Activated B cell treated with CpG ODN at 0.5 μM for 24 hours (primary cell): ENCODE data around the gene MAML2. TPM values are rescaled to one million over a fixed set of nuclear protein-coding genes. Genes with fewer than 3 reads are reported as not detected.
A peak's percentile ranks its signal among the peaks of the same experiment; 100 is the strongest.

Source experiments
- ATAC-seq: fragments of 200-7000 bp; cut with Tn5 transposase; one replicate; pipeline ENCODE4 v1.10.0; 2021; ENCODE audit warnings: low read depth, mild to moderate bottlenecking, moderate library complexity
- CTCF ChIA-PET: fragments of 350-600 bp; sonication (Branson Sonifier 250); formaldehyde crosslinking; loops from one replicate; lab custom pipeline; 2021; ENCODE audit warnings: antibody characterized with exemption; lab: Charles Lee
- POLR2A ChIA-PET: fragments of 350-600 bp; sonication (Branson Sonifier 250); formaldehyde crosslinking; loops from one replicate; lab custom pipeline; 2021; ENCODE audit warnings: antibody characterized with exemption; lab: Charles Lee
- DNase-seq: peaks from one replicate; pipeline ENCODE4 v3.0.0; 2022
- H3K27ac Mint-ChIP-seq: one replicate; pipeline ENCODE4 v1.8.0; 2020; ENCODE audit warnings: mixed read lengths
- H3K27me3 Mint-ChIP-seq: one replicate; pipeline ENCODE4 v1.8.0; 2021; ENCODE audit warnings: mixed read lengths
- H3K36me3 Mint-ChIP-seq: one replicate; pipeline ENCODE4 v1.8.0; 2021; ENCODE audit warnings: low read depth, mixed read lengths
- H3K4me1 Mint-ChIP-seq: one replicate; pipeline ENCODE4 v1.8.0; 2021; ENCODE audit warnings: mixed read lengths
- H3K4me3 Mint-ChIP-seq: one replicate; pipeline ENCODE4 v1.8.0; 2020; ENCODE audit warnings: mild to moderate bottlenecking, mixed read lengths
- H3K9me3 Mint-ChIP-seq: one replicate; pipeline ENCODE4 v1.8.0; 2020; ENCODE audit warnings: mixed read lengths
- CTCF ChIP-seq: fragments of 200-600 bp; IDR thresholded peaks from one replicate; pipeline ENCODE4 v1.8.0; 2022; ENCODE audit warnings: antibody characterized with exemption, mild to moderate bottlenecking
- intact Hi-C: fragments of 100-400 bp; cut with micrococcal nuclease; formaldehyde crosslinking; loops from one replicate; pipeline ENCODE4 v1.15.1; 2024
- total RNA-seq: library from RNA; stranded (reverse); gene quantifications from 2 replicates; pipeline ENCODE4 v1.2.3, GENCODE V29; 2022

Gene MAML2
- total RNA-seq, 1 donor from 2014 or later, result 24.8 TPM

- POLR2A ChIA-PET, result interaction anchor here (1.1 to 6.5 kb wide), 5 partner anchors 73 to 126 kb away, joined by 3 to 65 read pairs (median 5); no protein-coding TSS in a partner anchor
Measured at GRCh38 chr11:96340555-96340885, 2.5 kb downstream of the MAML2 start.

GRCh38 chr11:96339706-96340554, 3.1 kb downstream of the MAML2 start:
- H3K27ac Mint-ChIP-seq, result peak overlapping the region; percentile 95
- no peak for TF ChIP-seq CTCF
- peak overlapping the region; percentile 98 for H3K4me3 Mint-ChIP-seq
- no peaks in the 10 kb centered on the region for H3K27me3 Mint-ChIP-seq
- H3K9me3 Mint-ChIP-seq, result no peaks in the 10 kb centered on the region
- ChIA-PET POLR2A (interaction anchor here (0.5 to 6.5 kb wide), 12 partner anchors 46 to 550 kb away, joined by 3 to 65 read pairs (median 4); partner anchors contain the start of genes CEP57 and FAM76B), CTCF (interaction anchor here (1.0 to 6.9 kb wide), 11 partner anchors 13 to 503 kb away, joined by 3 to 116 read pairs (median 4); no protein-coding TSS in a partner anchor)
- intact Hi-C loops, result loop anchor here (1.0 to 2.0 kb wide), 5 partner anchors 15 to 125 kb away; no protein-coding TSS in a partner anchor
- H3K36me3 Mint-ChIP-seq, result peaks cover 17% of the 10 kb centered on the region
- peaks cover 78% of the 10 kb centered on the region for H3K4me1 Mint-ChIP-seq
- ATAC-seq (no peak), DNase-seq (no peak)

More at GRCh38 chr11:96340555-96340885, 2.5 kb downstream of the MAML2 start:
- peaks cover 72% of the 10 kb centered on the region for H3K4me1 Mint-ChIP-seq
- DNase-seq, result no peak
- peak overlapping the region; percentile 98 for H3K4me3 Mint-ChIP-seq
- no peak for ATAC-seq
- intact Hi-C loops, result no loop called here
- peak overlapping the region; percentile 95 for H3K27ac Mint-ChIP-seq
- H3K36me3 Mint-ChIP-seq, result peaks cover 15% of the 10 kb centered on the region
- CTCF ChIA-PET, result interaction anchor here (1.0 to 6.9 kb wide), 6 partner anchors 53 to 504 kb away, joined by 3 to 116 read pairs (median 24); no protein-coding TSS in a partner anchor
- H3K9me3 Mint-ChIP-seq, result no peaks in the 10 kb centered on the region
- no peaks in the 10 kb centered on the region for H3K27me3 Mint-ChIP-seq
- no peak for TF ChIP-seq CTCF

- Mint-ChIP-seq H3K4me3 (peak overlapping the region; percentile 83), H3K27ac (peak overlapping the region; percentile 95), H3K9me3 (no peaks in the 10 kb centered on the region), H3K4me1 (peaks cover 83% of the 10 kb centered on the region), H3K36me3 (peaks cover 24% of the 10 kb centered on the region), H3K27me3 (no peaks in the 10 kb centered on the region)
- ATAC-seq, result peak; percentile 47
- peak; percentile 43 for DNase-seq
- TF ChIP-seq CTCF, result no peak
- ChIA-PET CTCF (interaction anchor here (1.0 to 6.9 kb wide), 8 partner anchors 13 to 490 kb away, joined by 3 to 116 read pairs (median 4); no protein-coding TSS in a partner anchor), POLR2A (interaction anchor here (0.5 to 6.5 kb wide), 11 partner anchors 45 to 549 kb away, joined by 3 to 65 read pairs (median 4); partner anchors contain the start of genes CCDC82, CEP57, FAM76B and JRKL)
- intact Hi-C loops, result loop anchor here (1.0 to 2.0 kb wide), 5 partner anchors 14 to 124 kb away; no protein-coding TSS in a partner anchor
Measured at GRCh38 chr11:96338910-96339705, 3.9 kb downstream of the MAML2 start.

DNA sequence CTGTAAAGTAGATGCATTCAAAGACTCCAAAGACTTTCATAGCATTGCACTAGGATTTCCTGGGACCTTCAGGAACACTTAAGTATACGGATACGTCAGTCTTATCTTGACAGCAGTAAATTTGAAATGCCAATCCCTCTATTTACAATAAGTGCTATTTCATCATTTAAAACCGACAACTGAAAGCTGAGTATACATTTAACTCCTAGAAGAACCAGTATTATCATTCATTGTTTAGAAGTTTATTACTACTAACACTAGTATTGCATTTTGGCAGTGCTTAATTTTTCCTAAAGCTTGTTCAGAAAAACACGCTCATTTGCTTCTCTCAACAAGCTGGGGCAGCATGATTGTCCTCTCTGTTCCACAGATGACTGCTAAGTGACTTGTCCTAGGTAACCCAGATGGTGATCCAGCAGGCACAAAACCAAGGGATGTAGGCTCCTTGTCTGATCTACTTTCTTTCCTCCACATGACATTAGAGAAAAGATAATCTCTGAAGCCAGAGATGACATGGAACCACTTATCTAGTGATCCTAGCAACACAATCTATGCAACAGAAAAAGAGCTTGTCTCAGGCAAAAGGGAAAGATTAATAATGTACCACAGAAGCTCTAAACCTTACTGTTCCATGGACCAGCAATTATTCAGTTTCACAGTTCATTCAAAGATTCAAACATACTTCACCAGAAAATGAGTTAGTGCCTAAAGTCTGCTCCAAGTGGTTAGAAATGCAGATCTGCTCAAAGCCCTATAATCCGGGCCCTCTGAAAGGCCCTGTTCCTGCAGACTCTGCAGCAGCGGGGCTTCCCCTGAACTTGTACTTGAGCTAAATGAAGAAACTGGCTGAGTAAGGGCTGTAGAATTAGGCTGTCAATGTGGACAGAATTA, 5.2 kb downstream of the MAML2 start:
- Mint-ChIP-seq H3K9me3 (no peaks in the 10 kb centered on the region), H3K27ac (peak overlapping the region; percentile 95), H3K4me3 (peak overlapping the region; percentile 83), H3K27me3 (no peaks in the 10 kb centered on the region), H3K4me1 (peaks cover 76% of the 10 kb centered on the region), H3K36me3 (peaks cover 21% of the 10 kb centered on the region)
- TF ChIP-seq CTCF, result no peak
- intact Hi-C loops, result loop anchor here (2.0 kb wide), 3 partner anchors 13 to 45 kb away; no protein-coding TSS in a partner anchor
- ChIA-PET CTCF (interaction anchor here (1.0 to 6.9 kb wide), 8 partner anchors 56 to 489 kb away, joined by 3 to 116 read pairs (median 4); no protein-coding TSS in a partner anchor), POLR2A (interaction anchor here (1.7 to 6.5 kb wide), 2 partner anchors 70 to 94 kb away, joined by 10 to 65 read pairs; no protein-coding TSS in a partner anchor)
- ATAC-seq, result peak; percentile 20
- no peak for DNase-seq
